Liver (tissue), 9 donors: ENCODE data around the gene ZPLD1. TPM values are rescaled to one million over a fixed set of nuclear protein-coding genes. Genes with fewer than 3 reads are reported as not detected.

Source experiments
- DNase-seq: peaks from one replicate; pipeline ENCODE4 v3.0.0-alpha.2; 2017; ENCODE audit warnings: low spot score
- H3K27ac ChIP-seq, 2 donors: one replicate each; pipeline ENCODE4 v1.7.0; 2013; ENCODE audit warnings: inconsistent platforms in 2 of 2, low read length in 2 of 2, control low read depth in 1 of 2, low read depth in 1 of 2, mild to moderate bottlenecking in 1 of 2
- H3K27me3 ChIP-seq, 4 donors: one replicate each; pipeline versions ENCODE4 v1.6.1 to v1.7.0; 2013; ENCODE audit warnings: low read length in 3 of 4, inconsistent platforms in 1 of 4, mild to moderate bottlenecking in 1 of 4, moderate library complexity in 1 of 4; ENCODE audit not compliant: control insufficient read depth in 4 of 4, insufficient read depth in 4 of 4
- H3K36me3 ChIP-seq, 4 donors: one replicate each; pipeline versions ENCODE4 v1.6.1 to v1.7.0; 2013; ENCODE audit warnings: low read length in 3 of 4, mild to moderate bottlenecking in 3 of 4, low read depth in 1 of 4, moderate library complexity in 1 of 4; ENCODE audit not compliant: control insufficient read depth in 4 of 4, insufficient read depth in 3 of 4
- H3K4me1 ChIP-seq, 4 donors: one replicate each; pipeline versions ENCODE4 v1.6.1 to v1.7.0; 2013; ENCODE audit warnings: low read length in 3 of 4, mild to moderate bottlenecking in 3 of 4, moderate library complexity in 1 of 4; ENCODE audit not compliant: control insufficient read depth in 4 of 4, insufficient read depth in 4 of 4
- H3K4me3 ChIP-seq, 3 donors: one replicate each; pipeline versions ENCODE4 v1.6.1 to v1.7.0; 2013; ENCODE audit warnings: low read length in 3 of 3, control low read depth in 1 of 3, low read depth in 1 of 3, mild to moderate bottlenecking in 1 of 3
- H3K9ac ChIP-seq, 2 donors: one replicate each; pipeline ENCODE4 v1.7.0; 2013; ENCODE audit warnings: low read length in 2 of 2, mild to moderate bottlenecking in 2 of 2, moderate library complexity in 2 of 2, control low read depth in 1 of 2, low read depth in 1 of 2
- H3K9me3 ChIP-seq, 4 donors: one replicate each; pipeline versions ENCODE4 v1.6.1 to v1.7.0; 2013; ENCODE audit warnings: low read length in 3 of 4; ENCODE audit not compliant: control insufficient read depth in 4 of 4
- ATF3 ChIP-seq: IDR thresholded peaks from 2 replicates; pipeline ENCODE4 v1.6.1; 2016; ENCODE audit warnings: antibody characterized with exemption
- CTCF ChIP-seq: fragments of 150-350 bp; IDR thresholded peaks from 2 replicates; pipeline ENCODE4 v1.5.1; 2017; ENCODE audit warnings: improper control_type of control experiment, low read depth, low read length; ENCODE audit not compliant: missing input control
- EGR1 ChIP-seq, 2 donors: IDR thresholded peaks; 2 replicates each; pipeline ENCODE4 v1.6.1; 2016 to 2018; ENCODE audit warnings: antibody characterized with exemption in 2 of 2, low read depth in 2 of 2
- FOXA1 ChIP-seq: IDR thresholded peaks from 2 replicates; pipeline ENCODE4 v1.6.1; 2016; ENCODE audit warnings: antibody characterized with exemption
- GABPA ChIP-seq, 2 donors: IDR thresholded peaks in 1 of 2; conservative IDR thresholded peaks in 1 of 2; 2 replicates each; pipeline ENCODE4 v1.6.1; 2016; ENCODE audit warnings: antibody characterized with exemption in 2 of 2, mild to moderate bottlenecking in 1 of 2, moderate library complexity in 1 of 2
- HNF4A ChIP-seq, 2 donors: conservative IDR thresholded peaks; 2 replicates each; pipeline ENCODE4 v1.6.1; 2016; ENCODE audit warnings: antibody characterized with exemption in 2 of 2, mild to moderate bottlenecking in 2 of 2
- HNF4G ChIP-seq: IDR thresholded peaks from 2 replicates; pipeline ENCODE4 v1.6.1; 2016; ENCODE audit warnings: antibody characterized with exemption
- JUND ChIP-seq, 2 donors: IDR thresholded peaks; 2 replicates each; pipeline ENCODE4 v1.6.1; 2016; ENCODE audit warnings: antibody characterized with exemption in 2 of 2
- MAX ChIP-seq: IDR thresholded peaks from 2 replicates; pipeline ENCODE4 v1.6.1; 2016; ENCODE audit warnings: antibody characterized with exemption
- NR2F2 ChIP-seq: IDR thresholded peaks from 2 replicates; pipeline ENCODE4 v1.6.1; 2016; ENCODE audit warnings: antibody characterized with exemption
- REST ChIP-seq: IDR thresholded peaks from 2 replicates; pipeline ENCODE4 v1.6.1; 2016; ENCODE audit warnings: antibody characterized with exemption, mild to moderate bottlenecking
- RXRA ChIP-seq, 2 donors: IDR thresholded peaks; 2 replicates each; pipeline ENCODE4 v1.6.1; 2017 to 2018; ENCODE audit warnings: antibody characterized with exemption in 2 of 2, mild to moderate bottlenecking in 1 of 2
- SP1 ChIP-seq: IDR thresholded peaks from 2 replicates; pipeline ENCODE4 v1.6.1; 2018; ENCODE audit warnings: antibody characterized with exemption, mild to moderate bottlenecking
- TAF1 ChIP-seq: conservative IDR thresholded peaks from 2 replicates; pipeline ENCODE4 v1.6.1; 2016; ENCODE audit warnings: antibody characterized with exemption, mild to moderate bottlenecking
- YY1 ChIP-seq: IDR thresholded peaks from 2 replicates; pipeline ENCODE4 v1.6.1; 2016; ENCODE audit warnings: antibody characterized with exemption, mild to moderate bottlenecking
- WGBS: extraction: QIAGEN DNeasy Blood & Tissue Kit; methylation state at CpG from one replicate; pipeline ENCODE4 v1.1.7; 2013; 5-methylcytosine and 5-hydroxymethylcytosine counted together
- polyA plus RNA-seq, 2 donors: library from polyadenylated mRNA; stranded (reverse) in 1 of 2; unstranded in 1 of 2; fragments of 200-250 nt in 1 of 2; fragments of >200 nt in 1 of 2; fragmentation: Nextera tagmentation in 1 of 2; extraction: Ambion mirVana in 1 of 2; gene quantifications; one replicate each; pipeline versions ENCODE4 v1.2.1 to v1.2.3, GENCODE V29; 2013 to 2015
- total RNA-seq, 2 donors: library from RNA; depleted of rRNA; stranded (reverse); fragments of >200 nt; gene quantifications; one replicate each; pipeline ENCODE4 v1.2.3, GENCODE V29; 2014
- donor health status: healthy.
- donor health status: healthy.
- donor health status: healthy.
- donor health status: healthy.
- donor health status: healthy.

The ZPLD1 gene
- total and polyA plus RNA-seq, 4 donors, result 0.03 to 0.23 (median 0.07) TPM

- no peak overlapping the region for H3K27ac ChIP-seq
- H3K27me3 ChIP-seq, result no peaks in the 10 kb centered on the region
- WGBS, result 85% methylated on average over 1 of the region's 1 CpG
- H3K4me1 ChIP-seq, result no peaks in the 10 kb centered on the region
- DNase-seq, result no peak
- H3K36me3 ChIP-seq, result no peaks in the 10 kb centered on the region
- H3K4me3 ChIP-seq, result no peak overlapping the region
- H3K9me3 ChIP-seq, result no peaks in the 10 kb centered on the region
- no peak overlapping the region for H3K9ac ChIP-seq
- TF ChIP-seq EGR1 (IDR thresholded peaks at IDR 0.05; ENCODE audit: low read depth in 2 of 2), result no peak
- TF ChIP-seq CTCF, result no peak
- no peak for TF ChIP-seq FOXA1
- TF ChIP-seq RXRA (IDR thresholded peaks at IDR 0.05), result no peak
- TF ChIP-seq SP1, result no peak
- TF ChIP-seq JUND (IDR thresholded peaks at IDR 0.05), result no peak
- no peak for TF ChIP-seq MAX
- no peak for TF ChIP-seq GABPA (IDR thresholded peaks at IDR 0.05 in 1 of 2, conservative IDR thresholded peaks at IDR 0.05 in 1 of 2)
- TF ChIP-seq HNF4G, result no peak
- no peak for TF ChIP-seq TAF1
- no peak for TF ChIP-seq ATF3
- no peak for TF ChIP-seq YY1
- TF ChIP-seq HNF4A (conservative IDR thresholded peaks at IDR 0.05), result no peak
- no peak for TF ChIP-seq REST
Measured at GRCh38 chr3:102478160-102478559, 43.3 kb downstream of the ZPLD1 start.

- Histone ChIP-seq H3K36me3 (no peaks in the 10 kb centered on the region), H3K9ac (no peak overlapping the region), H3K27me3 (no peaks in the 10 kb centered on the region), H3K4me3 (no peak overlapping the region), H3K4me1 (no peaks in the 10 kb centered on the region), H3K27ac (no peak overlapping the region), H3K9me3 (no peaks in the 10 kb centered on the region)
- WGBS, result 67% methylated on average over 2 of the region's 2 CpGs
- no peak for DNase-seq
- TF ChIP-seq NR2F2 (no peak), HNF4A (conservative IDR thresholded peaks at IDR 0.05) (no peak), ATF3 (no peak), MAX (no peak), YY1 (no peak), TAF1 (no peak), GABPA (IDR thresholded peaks at IDR 0.05 in 1 of 2, conservative IDR thresholded peaks at IDR 0.05 in 1 of 2) (no peak), JUND (IDR thresholded peaks at IDR 0.05) (no peak), HNF4G (no peak), SP1 (no peak), FOXA1 (no peak), REST (no peak), EGR1 (IDR thresholded peaks at IDR 0.05; ENCODE audit: low read depth in 2 of 2) (no peak), RXRA (IDR thresholded peaks at IDR 0.05) (no peak), CTCF (no peak)
Measured at GRCh38 chr3:102480139-102480538, 45.3 kb downstream of the ZPLD1 start.
